Measurements from ENCODE around the gene HLA-DRB1.

DNA sequence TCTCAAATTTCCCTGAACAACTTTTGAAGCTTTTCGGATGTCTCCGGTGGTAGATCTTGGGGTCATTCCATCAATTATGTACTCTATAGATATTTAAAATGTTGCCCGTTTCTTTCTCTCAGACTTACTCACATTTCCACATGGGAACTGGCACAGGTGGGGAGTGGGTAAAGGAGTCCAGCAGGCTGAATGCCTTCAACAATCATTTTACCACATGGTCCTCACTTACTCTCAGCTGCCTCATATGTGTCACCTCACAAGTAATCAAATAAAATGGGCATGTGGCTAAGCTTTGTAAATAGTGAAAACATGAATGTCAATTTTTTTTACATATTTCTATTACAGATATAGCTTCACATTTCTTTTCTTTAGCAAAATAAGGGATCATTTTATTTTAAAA lies 48.2 kb upstream of the HLA-DRB1 start:
- TF ChIP-seq EP300 (IDR thresholded peaks at IDR 0.05), result no peak
- TF ChIP-seq, protein P1, sequence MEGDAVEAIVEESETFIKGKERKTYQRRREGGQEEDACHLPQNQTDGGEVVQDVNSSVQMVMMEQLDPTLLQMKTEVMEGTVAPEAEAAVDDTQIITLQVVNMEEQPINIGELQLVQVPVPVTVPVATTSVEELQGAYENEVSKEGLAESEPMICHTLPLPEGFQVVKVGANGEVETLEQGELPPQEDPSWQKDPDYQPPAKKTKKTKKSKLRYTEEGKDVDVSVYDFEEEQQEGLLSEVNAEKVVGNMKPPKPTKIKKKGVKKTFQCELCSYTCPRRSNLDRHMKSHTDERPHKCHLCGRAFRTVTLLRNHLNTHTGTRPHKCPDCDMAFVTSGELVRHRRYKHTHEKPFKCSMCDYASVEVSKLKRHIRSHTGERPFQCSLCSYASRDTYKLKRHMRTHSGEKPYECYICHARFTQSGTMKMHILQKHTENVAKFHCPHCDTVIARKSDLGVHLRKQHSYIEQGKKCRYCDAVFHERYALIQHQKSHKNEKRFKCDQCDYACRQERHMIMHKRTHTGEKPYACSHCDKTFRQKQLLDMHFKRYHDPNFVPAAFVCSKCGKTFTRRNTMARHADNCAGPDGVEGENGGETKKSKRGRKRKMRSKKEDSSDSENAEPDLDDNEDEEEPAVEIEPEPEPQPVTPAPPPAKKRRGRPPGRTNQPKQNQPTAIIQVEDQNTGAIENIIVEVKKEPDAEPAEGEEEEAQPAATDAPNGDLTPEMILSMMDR (IDR thresholded peaks at IDR 0.05), result no peak
- TF ChIP-seq POLR2AphosphoS5 (IDR thresholded peaks at IDR 0.05), result no peak
- no peak for TF ChIP-seq POLR2A (IDR thresholded peaks at IDR 0.05; ENCODE audit: low read depth)

All from esophagus muscularis mucosa (tissue), 4 donors.